ENCODE results near the gene MID1. TPM values are rescaled to one million over a fixed set of nuclear protein-coding genes. Genes with fewer than 3 reads are reported as not detected.
A peak's percentile ranks its signal among the peaks of the same experiment; 100 is the strongest.

The MID1 gene
- total RNA-seq, 5 donors from 2014 or later (not counting 1 experiment from before 2014, with no cell fraction given), result 0.09 to 0.29 (median 0.10) TPM; not detected in 2

DNA sequence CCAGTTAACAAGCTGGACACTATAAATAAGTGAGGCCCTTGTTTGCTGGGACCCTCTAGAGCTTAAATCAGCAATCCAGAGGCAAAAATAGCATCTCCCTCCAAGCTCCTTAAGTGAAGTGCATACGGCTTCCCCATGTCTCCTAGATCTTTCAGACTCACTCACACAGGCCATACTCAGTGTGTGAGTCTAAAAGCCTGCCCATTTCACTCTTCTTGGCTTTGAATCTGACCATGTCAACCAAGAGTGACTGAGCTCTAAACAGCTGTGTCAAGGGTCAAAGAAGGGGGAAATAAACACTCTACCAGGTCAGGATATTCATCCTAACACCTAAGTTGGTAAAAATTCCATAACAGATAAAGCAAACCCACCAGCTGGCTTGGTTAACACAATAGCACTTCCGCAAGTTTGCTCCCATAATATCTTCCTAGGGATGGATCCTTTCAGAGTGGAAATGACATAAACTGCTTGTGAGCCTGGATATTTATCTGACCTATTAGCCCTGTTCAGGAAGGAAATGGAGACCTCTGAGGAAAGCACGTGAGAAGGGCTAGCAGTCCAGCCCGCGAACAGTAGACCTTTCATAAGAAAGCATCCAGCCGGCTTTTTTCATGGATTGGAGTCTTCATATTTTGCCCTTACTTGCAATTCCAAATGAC lies 65.6 kb downstream of the MID1 start:
- Histone ChIP-seq H3K4me1 (ENCODE audit: control insufficient read depth in 1 of 2, extremely low read depth in 1 of 2, insufficient read depth in 2 of 2, low read length in 2 of 2) (no peaks in the 10 kb centered on the region), H3K4me3 (ENCODE audit: control insufficient read depth in 1 of 2, extremely low read depth in 1 of 2, low read length in 1 of 2) (no peak overlapping the region), H3K27me3 (replicated peaks in 1 of 2; ENCODE audit: control insufficient read depth in 2 of 2, extremely low read depth in 1 of 2, insufficient read depth in 2 of 2, low read length in 1 of 2) (no peaks in the 10 kb centered on the region), H3K27ac (ENCODE audit: low read length) (no peak overlapping the region), H3K36me3 (ENCODE audit: control insufficient read depth in 2 of 2, extremely low read depth in 1 of 2, insufficient read depth in 1 of 2, low read length in 1 of 2) (no peaks in the 10 kb centered on the region), H3K9me3 (no peaks in the 10 kb centered on the region)
- Mint-ChIP-seq H3K27me3 (peaks cover 0 to 9% of the 10 kb centered on the region in 2 donors), H3K4me1 (no peaks in the 10 kb centered on the region), H3K9me3 (peaks cover 0 to 5% (median 0%) of the 10 kb centered on the region in 3 donors), H3K36me3 (no peaks in the 10 kb centered on the region), H3K4me3 (no peak overlapping the region), H3K27ac (no peak overlapping the region)
- POLR2A ChIA-PET, result no interaction called here
- WGBS (ENCODE audit: insufficient coverage), result 67% methylated on average over 1 of the region's 6 CpGs
- DNase-seq (no peak), ATAC-seq (replicated peaks in 1 of 4) (no peak)
- CTCF ChIA-PET, result no interaction called here

DNA sequence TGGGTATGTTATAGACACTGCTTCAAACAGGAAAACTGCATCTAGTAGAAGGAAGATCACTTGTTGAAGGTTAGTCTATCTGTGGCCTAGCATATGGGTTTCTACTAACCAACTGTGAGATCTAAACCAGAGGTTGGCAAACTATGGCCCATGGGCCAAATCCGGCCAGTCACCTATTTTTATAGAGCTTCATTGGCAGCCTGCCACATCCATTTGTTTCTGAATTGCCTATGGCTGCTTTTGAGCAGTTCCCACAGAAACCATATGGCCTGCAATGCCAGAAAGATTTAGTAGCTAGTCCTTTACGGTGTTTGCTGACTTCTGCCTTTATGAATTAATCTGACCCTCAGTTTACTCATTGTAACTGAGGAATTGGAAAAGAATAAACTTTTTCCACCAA lies 71.1 kb downstream of the MID1 start:
- H3K36me3 ChIP-seq (ENCODE audit: control insufficient read depth in 2 of 2, extremely low read depth in 1 of 2, insufficient read depth in 1 of 2, low read length in 1 of 2), result no peaks in the 10 kb centered on the region
- no peaks in the 10 kb centered on the region for H3K9me3 ChIP-seq
- H3K36me3 Mint-ChIP-seq, result no peaks in the 10 kb centered on the region
- POLR2A ChIA-PET, result no interaction called here
- H3K27me3 ChIP-seq (replicated peaks in 1 of 2; ENCODE audit: control insufficient read depth in 2 of 2, extremely low read depth in 1 of 2, insufficient read depth in 2 of 2, low read length in 1 of 2), result no peaks in the 10 kb centered on the region
- H3K4me3 ChIP-seq (ENCODE audit: control insufficient read depth in 1 of 2, extremely low read depth in 1 of 2, low read length in 1 of 2), result no peak overlapping the region
- CTCF ChIA-PET, result no interaction called here
- 63% methylated on average over 1 of the region's 2 CpGs for WGBS (ENCODE audit: insufficient coverage)
- no peak for ATAC-seq (replicated peaks in 1 of 4)
- no peak overlapping the region for H3K27ac Mint-ChIP-seq
- H3K27ac ChIP-seq (ENCODE audit: low read length), result no peak overlapping the region
- no peak overlapping the region for H3K4me3 Mint-ChIP-seq
- H3K27me3 Mint-ChIP-seq, result peaks cover 0 to 3% of the 10 kb centered on the region in 2 donors
- no peak for DNase-seq
- no peaks in the 10 kb centered on the region for H3K4me1 Mint-ChIP-seq
- no peaks in the 10 kb centered on the region for H3K4me1 ChIP-seq (ENCODE audit: control insufficient read depth in 1 of 2, extremely low read depth in 1 of 2, insufficient read depth in 2 of 2, low read length in 2 of 2)
- H3K9me3 Mint-ChIP-seq, result peaks cover 0 to 5% (median 0%) of the 10 kb centered on the region in 3 donors

DNA sequence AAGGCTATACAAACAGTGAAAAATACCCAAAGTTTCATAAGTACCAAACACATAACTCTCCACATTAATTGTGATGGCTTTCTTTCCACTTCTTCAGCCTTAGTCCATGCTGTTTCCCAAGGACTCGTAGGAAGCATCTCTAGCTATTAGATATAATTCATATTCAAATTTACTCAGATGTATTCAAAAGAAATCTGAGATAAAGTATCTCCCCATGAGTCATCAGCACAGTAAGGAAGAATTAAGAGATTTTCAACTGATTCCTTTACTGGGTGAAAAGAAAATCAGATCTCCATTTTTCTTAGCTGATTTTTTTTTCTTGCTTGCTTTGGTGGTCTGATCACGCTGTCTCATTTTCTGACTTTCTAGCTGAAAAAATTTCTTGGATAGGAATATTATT lies 71.7 kb downstream of the MID1 start:
- H3K36me3 Mint-ChIP-seq, result no peaks in the 10 kb centered on the region
- WGBS (ENCODE audit: insufficient coverage), result no CpG with 5 or more reads among the region's 2 CpGs
- POLR2A ChIA-PET, result no interaction called here
- H3K4me1 Mint-ChIP-seq, result no peaks in the 10 kb centered on the region
- CTCF ChIA-PET, result no interaction called here
- Histone ChIP-seq H3K36me3 (ENCODE audit: control insufficient read depth in 2 of 2, extremely low read depth in 1 of 2, insufficient read depth in 1 of 2, low read length in 1 of 2) (no peaks in the 10 kb centered on the region), H3K4me3 (ENCODE audit: control insufficient read depth in 1 of 2, extremely low read depth in 1 of 2, low read length in 1 of 2) (no peak overlapping the region), H3K27me3 (replicated peaks in 1 of 2; ENCODE audit: control insufficient read depth in 2 of 2, extremely low read depth in 1 of 2, insufficient read depth in 2 of 2, low read length in 1 of 2) (no peaks in the 10 kb centered on the region), H3K9me3 (no peaks in the 10 kb centered on the region), H3K27ac (ENCODE audit: low read length) (no peak overlapping the region), H3K4me1 (ENCODE audit: control insufficient read depth in 1 of 2, extremely low read depth in 1 of 2, insufficient read depth in 2 of 2, low read length in 2 of 2) (no peaks in the 10 kb centered on the region)
- peaks cover 0 to 3% of the 10 kb centered on the region in 2 donors for H3K27me3 Mint-ChIP-seq
- ATAC-seq (replicated peaks in 1 of 4) (no peak), DNase-seq (no peak)
- H3K27ac Mint-ChIP-seq, result no peak overlapping the region
- no peak overlapping the region for H3K4me3 Mint-ChIP-seq
- H3K9me3 Mint-ChIP-seq, result peaks cover 0 to 5% (median 0%) of the 10 kb centered on the region in 3 donors

DNA sequence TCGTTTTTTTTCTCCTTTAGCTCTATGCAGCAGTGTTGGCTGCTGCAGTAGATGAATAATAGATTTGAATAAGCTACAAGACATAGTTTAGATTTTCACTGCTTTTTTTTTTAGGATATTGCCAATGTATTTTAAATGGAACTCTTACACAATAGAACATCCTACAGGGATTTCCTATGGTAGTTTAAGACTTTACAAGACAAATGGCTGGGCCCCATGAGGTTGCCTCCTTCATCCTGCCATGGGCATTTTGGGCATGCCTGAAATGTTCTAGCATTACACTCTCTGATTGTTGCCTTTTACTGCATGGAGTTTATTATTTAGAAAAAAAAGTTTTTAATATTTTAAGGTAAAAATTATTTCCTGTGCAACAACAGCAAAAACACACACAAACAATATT lies 74.5 kb downstream of the MID1 start:
- Histone ChIP-seq H3K4me1 (ENCODE audit: control insufficient read depth in 1 of 2, extremely low read depth in 1 of 2, insufficient read depth in 2 of 2, low read length in 2 of 2) (no peaks in the 10 kb centered on the region), H3K9me3 (no peaks in the 10 kb centered on the region), H3K27ac (ENCODE audit: low read length) (no peak overlapping the region), H3K36me3 (ENCODE audit: control insufficient read depth in 2 of 2, extremely low read depth in 1 of 2, insufficient read depth in 1 of 2, low read length in 1 of 2) (no peaks in the 10 kb centered on the region), H3K27me3 (replicated peaks in 1 of 2; ENCODE audit: control insufficient read depth in 2 of 2, extremely low read depth in 1 of 2, insufficient read depth in 2 of 2, low read length in 1 of 2) (no peaks in the 10 kb centered on the region), H3K4me3 (ENCODE audit: control insufficient read depth in 1 of 2, extremely low read depth in 1 of 2, low read length in 1 of 2) (no peak overlapping the region)
- Mint-ChIP-seq H3K27me3 (peaks cover 0 to 3% of the 10 kb centered on the region in 2 donors), H3K4me3 (no peak overlapping the region), H3K27ac (no peak overlapping the region), H3K9me3 (peaks cover 0 to 5% (median 0%) of the 10 kb centered on the region in 3 donors), H3K4me1 (no peaks in the 10 kb centered on the region), H3K36me3 (no peaks in the 10 kb centered on the region)
- ATAC-seq (replicated peaks in 1 of 4) (no peak), DNase-seq (no peak)
- CTCF ChIA-PET, result no interaction called here
- no CpG with 5 or more reads among the region's 1 CpG for WGBS (ENCODE audit: insufficient coverage)
- POLR2A ChIA-PET, result no interaction called here

DNA sequence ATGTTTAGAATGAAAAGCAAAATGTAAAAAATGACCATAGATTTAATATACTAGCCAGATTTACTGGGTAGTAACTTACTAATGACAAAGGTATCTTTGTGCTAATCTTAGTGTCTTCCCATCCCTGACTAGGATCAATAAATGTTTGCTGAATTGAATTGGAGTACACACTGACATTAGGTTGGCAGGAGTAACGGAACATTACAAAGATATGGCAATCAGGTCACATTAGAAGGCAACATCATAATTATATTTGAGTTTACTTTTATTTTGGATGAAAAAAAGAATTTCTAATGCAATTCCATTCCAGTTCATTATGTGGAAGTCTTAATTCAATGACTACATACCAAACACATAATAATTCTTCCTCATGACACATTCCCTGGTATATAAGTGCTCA lies 77.8 kb downstream of the MID1 start:
- H3K27me3 ChIP-seq (replicated peaks in 1 of 2; ENCODE audit: control insufficient read depth in 2 of 2, extremely low read depth in 1 of 2, insufficient read depth in 2 of 2, low read length in 1 of 2), result no peaks in the 10 kb centered on the region
- H3K9me3 ChIP-seq, result no peaks in the 10 kb centered on the region
- no peaks in the 10 kb centered on the region for H3K4me1 ChIP-seq (ENCODE audit: control insufficient read depth in 1 of 2, extremely low read depth in 1 of 2, insufficient read depth in 2 of 2, low read length in 2 of 2)
- H3K36me3 Mint-ChIP-seq, result no peaks in the 10 kb centered on the region
- no peak overlapping the region for H3K4me3 Mint-ChIP-seq
- H3K4me1 Mint-ChIP-seq, result no peaks in the 10 kb centered on the region
- H3K36me3 ChIP-seq (ENCODE audit: control insufficient read depth in 2 of 2, extremely low read depth in 1 of 2, insufficient read depth in 1 of 2, low read length in 1 of 2), result no peaks in the 10 kb centered on the region
- no peak overlapping the region for H3K27ac Mint-ChIP-seq
- H3K27ac ChIP-seq (ENCODE audit: low read length), result no peak overlapping the region
- DNase-seq (no peak), ATAC-seq (replicated peaks in 1 of 4) (no peak)
- POLR2A ChIA-PET, result no interaction called here
- CTCF ChIA-PET, result no interaction called here
- no CpG with 5 or more reads among the region's 1 CpG for WGBS (ENCODE audit: insufficient coverage)
- H3K27me3 Mint-ChIP-seq, result peaks cover 0 to 6% of the 10 kb centered on the region in 2 donors
- H3K4me3 ChIP-seq (ENCODE audit: control insufficient read depth in 1 of 2, extremely low read depth in 1 of 2, low read length in 1 of 2), result no peak overlapping the region
- H3K9me3 Mint-ChIP-seq, result peaks cover 0 to 5% (median 0%) of the 10 kb centered on the region in 3 donors

DNA sequence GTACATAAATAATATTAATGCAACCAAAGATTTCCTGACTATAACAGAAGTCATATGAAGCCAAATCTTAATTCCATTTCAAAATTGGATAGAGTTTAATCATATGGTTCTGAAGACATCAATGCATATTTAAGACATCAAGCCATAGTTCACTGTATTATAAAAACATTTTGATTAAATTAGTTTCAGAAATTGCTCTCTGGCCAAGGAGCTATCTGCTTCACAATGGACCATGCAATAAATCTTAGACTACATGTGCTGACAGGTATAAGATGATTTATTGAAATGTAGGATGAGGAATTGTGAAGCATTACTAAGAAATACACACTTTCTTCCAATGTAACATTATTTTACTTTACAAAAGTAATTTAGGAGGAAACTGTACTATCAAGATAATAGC lies 81.6 kb downstream of the MID1 start:
- DNase-seq (no peak), ATAC-seq (replicated peaks in 1 of 4) (no peak)
- no peaks in the 10 kb centered on the region for H3K9me3 ChIP-seq
- no peaks in the 10 kb centered on the region for H3K27me3 ChIP-seq (replicated peaks in 1 of 2; ENCODE audit: control insufficient read depth in 2 of 2, extremely low read depth in 1 of 2, insufficient read depth in 2 of 2, low read length in 1 of 2)
- no peaks in the 10 kb centered on the region for H3K36me3 ChIP-seq (ENCODE audit: control insufficient read depth in 2 of 2, extremely low read depth in 1 of 2, insufficient read depth in 1 of 2, low read length in 1 of 2)
- H3K4me1 ChIP-seq (ENCODE audit: control insufficient read depth in 1 of 2, extremely low read depth in 1 of 2, insufficient read depth in 2 of 2, low read length in 2 of 2), result no peaks in the 10 kb centered on the region
- no peaks in the 10 kb centered on the region for H3K36me3 Mint-ChIP-seq
- H3K4me3 Mint-ChIP-seq, result no peak overlapping the region
- H3K4me1 Mint-ChIP-seq, result no peaks in the 10 kb centered on the region
- no peak overlapping the region for H3K27ac ChIP-seq (ENCODE audit: low read length)
- peak overlapping the region in 1 of 2 donors; percentile 23 for H3K27ac Mint-ChIP-seq
- no peaks in the 10 kb centered on the region for H3K9me3 Mint-ChIP-seq
- no peak overlapping the region for H3K4me3 ChIP-seq (ENCODE audit: control insufficient read depth in 1 of 2, extremely low read depth in 1 of 2, low read length in 1 of 2)
- CTCF ChIA-PET, result no interaction called here
- peaks cover 0 to 6% of the 10 kb centered on the region in 2 donors for H3K27me3 Mint-ChIP-seq
- POLR2A ChIA-PET, result no interaction called here

DNA sequence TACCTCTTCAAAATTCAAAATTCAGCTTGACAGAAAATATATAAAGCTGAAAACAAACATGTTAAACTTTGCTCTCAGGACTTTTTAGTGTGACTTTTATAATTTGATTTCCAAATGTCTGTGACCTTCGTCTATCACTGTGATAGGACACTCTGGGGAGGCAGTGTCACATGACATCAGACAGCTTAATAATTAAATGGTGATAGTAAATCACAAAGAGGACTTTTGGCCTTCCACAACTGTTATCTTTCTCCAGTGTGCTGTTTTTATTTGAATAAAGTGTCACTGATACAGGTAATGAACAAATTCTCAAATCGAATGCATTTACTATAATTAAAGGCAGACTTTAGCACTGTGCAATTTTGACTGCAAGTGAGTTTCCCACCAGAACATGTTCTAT lies 83.1 kb downstream of the MID1 start:
- DNase-seq (no peak), ATAC-seq (replicated peaks in 1 of 4) (no peak)
- Mint-ChIP-seq H3K27ac (no peak overlapping the region), H3K4me1 (no peaks in the 10 kb centered on the region), H3K4me3 (no peak overlapping the region), H3K27me3 (peaks cover 0 to 6% of the 10 kb centered on the region in 2 donors), H3K9me3 (no peaks in the 10 kb centered on the region), H3K36me3 (no peaks in the 10 kb centered on the region)
- ChIA-PET POLR2A (no interaction called here), CTCF (no interaction called here)
- H3K4me3 ChIP-seq (ENCODE audit: control insufficient read depth in 1 of 2, extremely low read depth in 1 of 2, low read length in 1 of 2), result no peak overlapping the region
- no peak overlapping the region for H3K27ac ChIP-seq (ENCODE audit: low read length)
- H3K9me3 ChIP-seq, result no peaks in the 10 kb centered on the region
- no peaks in the 10 kb centered on the region for H3K4me1 ChIP-seq (ENCODE audit: control insufficient read depth in 1 of 2, extremely low read depth in 1 of 2, insufficient read depth in 2 of 2, low read length in 2 of 2)
- no CpG with 5 or more reads among the region's 2 CpGs for WGBS (ENCODE audit: insufficient coverage)
- no peaks in the 10 kb centered on the region for H3K27me3 ChIP-seq (replicated peaks in 1 of 2; ENCODE audit: control insufficient read depth in 2 of 2, extremely low read depth in 1 of 2, insufficient read depth in 2 of 2, low read length in 1 of 2)
- H3K36me3 ChIP-seq (ENCODE audit: control insufficient read depth in 2 of 2, extremely low read depth in 1 of 2, insufficient read depth in 1 of 2, low read length in 1 of 2), result no peaks in the 10 kb centered on the region
